DND-41 (cell line): Measurements from ENCODE around the gene MELK.
"Not testable (repeated sequence)": the region's sequence is repeated elsewhere in the genome, so short reads cannot be mapped to it uniquely, and the experiment has no call there.

Experiments used
- EZH2 ChIP-seq: IDR thresholded peaks from 3 replicates; pipeline ENCODE4 v1.6.1; 2012; ENCODE audit warnings: borderline replicate concordance, low read depth, mild to moderate bottlenecking, moderate library complexity, low read length, inconsistent platforms; ENCODE audit not compliant: severe bottlenecking
- TF ChIP-seq, protein P1 (sequence below): IDR thresholded peaks from 2 replicates; pipeline ENCODE4 v1.5.1; 2012; ENCODE audit warnings: borderline replicate concordance, low read length, moderate library complexity, mild to moderate bottlenecking; ENCODE audit not compliant: poor library complexity, severe bottlenecking; ENCODE audit errors: extremely low read depth

DNA sequence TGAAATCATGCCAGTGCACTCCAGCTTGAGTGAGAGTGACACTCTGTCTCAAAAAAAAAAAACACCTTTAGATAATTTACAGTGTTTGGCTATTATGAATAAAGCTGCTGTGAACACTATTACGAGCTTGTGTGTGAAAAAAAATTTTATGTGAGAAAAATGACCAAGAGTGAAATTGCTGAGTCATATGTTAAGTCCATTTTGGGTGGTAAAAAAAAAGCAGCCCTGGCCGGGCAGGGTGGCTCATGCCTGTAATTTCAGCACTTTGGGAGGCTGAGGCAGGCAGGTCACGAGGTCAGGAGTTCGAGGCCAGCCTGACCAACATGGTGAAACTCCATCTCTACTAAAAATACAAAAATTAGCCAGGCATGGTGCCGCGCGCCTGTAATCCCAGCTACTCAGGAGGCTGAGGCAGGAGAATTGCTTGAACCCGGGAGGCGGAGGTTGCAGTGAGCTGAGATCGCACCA lies 22.0 kb upstream of the MELK start:
- TF ChIP-seq, protein P1, sequence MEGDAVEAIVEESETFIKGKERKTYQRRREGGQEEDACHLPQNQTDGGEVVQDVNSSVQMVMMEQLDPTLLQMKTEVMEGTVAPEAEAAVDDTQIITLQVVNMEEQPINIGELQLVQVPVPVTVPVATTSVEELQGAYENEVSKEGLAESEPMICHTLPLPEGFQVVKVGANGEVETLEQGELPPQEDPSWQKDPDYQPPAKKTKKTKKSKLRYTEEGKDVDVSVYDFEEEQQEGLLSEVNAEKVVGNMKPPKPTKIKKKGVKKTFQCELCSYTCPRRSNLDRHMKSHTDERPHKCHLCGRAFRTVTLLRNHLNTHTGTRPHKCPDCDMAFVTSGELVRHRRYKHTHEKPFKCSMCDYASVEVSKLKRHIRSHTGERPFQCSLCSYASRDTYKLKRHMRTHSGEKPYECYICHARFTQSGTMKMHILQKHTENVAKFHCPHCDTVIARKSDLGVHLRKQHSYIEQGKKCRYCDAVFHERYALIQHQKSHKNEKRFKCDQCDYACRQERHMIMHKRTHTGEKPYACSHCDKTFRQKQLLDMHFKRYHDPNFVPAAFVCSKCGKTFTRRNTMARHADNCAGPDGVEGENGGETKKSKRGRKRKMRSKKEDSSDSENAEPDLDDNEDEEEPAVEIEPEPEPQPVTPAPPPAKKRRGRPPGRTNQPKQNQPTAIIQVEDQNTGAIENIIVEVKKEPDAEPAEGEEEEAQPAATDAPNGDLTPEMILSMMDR, result not testable (repeated sequence)
- TF ChIP-seq EZH2, result not testable (repeated sequence)
